ENCODE measurements around the gene SPTSSB.
A peak's percentile ranks its signal among the peaks of the same experiment; 100 is the strongest.

Gene SPTSSB, protein sequence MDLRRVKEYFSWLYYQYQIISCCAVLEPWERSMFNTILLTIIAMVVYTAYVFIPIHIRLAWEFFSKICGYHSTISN

DNA sequence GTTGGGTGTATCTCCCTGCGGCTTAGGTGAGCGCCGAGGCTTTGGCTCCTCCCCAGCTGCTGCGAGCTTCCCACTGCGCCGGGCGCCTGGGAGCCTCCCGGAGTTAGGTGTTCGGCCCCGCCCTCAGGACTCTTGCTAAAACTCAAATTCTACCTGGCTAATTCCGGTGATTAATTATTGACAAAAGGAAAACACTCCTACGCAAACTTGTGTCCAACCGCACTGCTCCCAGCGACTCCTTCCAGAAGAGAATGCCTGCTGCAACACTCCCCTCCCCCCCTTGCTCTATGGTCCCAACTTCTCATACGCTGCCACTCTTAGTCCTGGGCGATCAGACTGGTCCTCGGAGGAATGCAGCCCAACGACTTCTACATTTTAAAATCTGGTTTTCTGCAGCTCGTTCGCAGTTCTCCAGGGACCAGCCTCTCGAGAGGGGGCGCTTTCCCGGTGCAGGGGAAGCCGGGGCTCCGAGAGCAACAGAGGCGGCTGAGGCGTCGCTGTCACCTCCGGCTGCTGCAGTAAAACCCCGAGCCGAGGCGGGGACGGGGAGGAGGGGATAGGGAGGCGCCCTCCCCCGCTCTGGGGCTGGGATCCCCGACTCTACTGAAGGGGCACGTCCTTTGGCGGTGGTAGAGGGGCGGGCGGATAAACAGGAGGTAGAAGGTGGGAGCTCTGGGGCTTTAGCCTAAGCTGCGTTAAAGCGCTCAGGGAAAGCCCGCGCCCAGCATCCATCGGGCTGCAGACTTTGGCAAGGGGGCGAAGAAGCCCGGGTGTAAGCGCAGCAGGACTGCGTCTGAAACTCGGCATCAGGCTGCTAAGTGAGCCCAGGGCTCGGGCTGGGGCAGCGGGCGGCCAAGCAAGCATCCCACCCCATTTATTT, at the start of gene SPTSSB:
TSS of gene SPTSSB (minus strand) at position 77 of the 880 bp plus-strand sequence. CDS start 25,194 bp downstream, outside the sequence.
- POLR2A ChIA-PET (ENCODE audit: low non-redundant PET), result no interaction called here
- TF ChIP-seq, protein P1, sequence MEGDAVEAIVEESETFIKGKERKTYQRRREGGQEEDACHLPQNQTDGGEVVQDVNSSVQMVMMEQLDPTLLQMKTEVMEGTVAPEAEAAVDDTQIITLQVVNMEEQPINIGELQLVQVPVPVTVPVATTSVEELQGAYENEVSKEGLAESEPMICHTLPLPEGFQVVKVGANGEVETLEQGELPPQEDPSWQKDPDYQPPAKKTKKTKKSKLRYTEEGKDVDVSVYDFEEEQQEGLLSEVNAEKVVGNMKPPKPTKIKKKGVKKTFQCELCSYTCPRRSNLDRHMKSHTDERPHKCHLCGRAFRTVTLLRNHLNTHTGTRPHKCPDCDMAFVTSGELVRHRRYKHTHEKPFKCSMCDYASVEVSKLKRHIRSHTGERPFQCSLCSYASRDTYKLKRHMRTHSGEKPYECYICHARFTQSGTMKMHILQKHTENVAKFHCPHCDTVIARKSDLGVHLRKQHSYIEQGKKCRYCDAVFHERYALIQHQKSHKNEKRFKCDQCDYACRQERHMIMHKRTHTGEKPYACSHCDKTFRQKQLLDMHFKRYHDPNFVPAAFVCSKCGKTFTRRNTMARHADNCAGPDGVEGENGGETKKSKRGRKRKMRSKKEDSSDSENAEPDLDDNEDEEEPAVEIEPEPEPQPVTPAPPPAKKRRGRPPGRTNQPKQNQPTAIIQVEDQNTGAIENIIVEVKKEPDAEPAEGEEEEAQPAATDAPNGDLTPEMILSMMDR (conservative IDR thresholded peaks at IDR 0.05; ENCODE audit: low read depth), result no peak; the same call in 1 of the 2 replicates
- no peak within 1 kb of the TSS for H3K27ac ChIP-seq
- peak; percentile 57 for DNase-seq (ENCODE audit: low spot score)
- CTCF ChIA-PET, result interaction anchor here (0.6 to 0.7 kb wide), 2 partner anchors 9 to 100 kb away, joined by 3 to 4 read pairs; no protein-coding TSS in a partner anchor

DNA sequence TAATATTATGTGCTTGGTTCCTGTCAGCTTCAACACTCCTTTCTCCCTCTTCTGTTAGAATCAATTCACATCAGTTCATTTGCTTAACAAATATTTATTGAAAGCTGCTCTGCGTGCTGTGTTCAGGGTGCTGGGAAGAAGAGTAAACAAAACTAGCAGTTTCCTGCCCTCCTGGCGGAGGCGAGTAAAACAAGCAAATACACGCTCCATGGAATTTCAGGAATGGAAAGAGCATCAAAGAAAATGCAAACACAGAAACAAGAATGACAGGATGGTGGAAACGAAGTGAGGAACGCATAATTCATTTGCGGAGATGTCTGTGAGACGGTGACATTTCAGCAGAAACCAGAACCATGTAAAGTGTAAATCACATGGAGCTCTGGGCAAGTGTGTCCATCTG, 49.4 kb upstream of the SPTSSB start:
- POLR2A ChIA-PET (ENCODE audit: low non-redundant PET), result no interaction called here
- CTCF ChIA-PET, result interaction anchor here (0.6 to 1.1 kb wide), 3 partner anchors 12 to 932 kb away, joined by 4 read pairs; no protein-coding TSS in a partner anchor
- TF ChIP-seq, protein P1 (conservative IDR thresholded peaks at IDR 0.05; ENCODE audit: low read depth), result no peak
- H3K27ac ChIP-seq, result no peak overlapping the region
- peak; percentile 67 for DNase-seq (ENCODE audit: low spot score)

DNA sequence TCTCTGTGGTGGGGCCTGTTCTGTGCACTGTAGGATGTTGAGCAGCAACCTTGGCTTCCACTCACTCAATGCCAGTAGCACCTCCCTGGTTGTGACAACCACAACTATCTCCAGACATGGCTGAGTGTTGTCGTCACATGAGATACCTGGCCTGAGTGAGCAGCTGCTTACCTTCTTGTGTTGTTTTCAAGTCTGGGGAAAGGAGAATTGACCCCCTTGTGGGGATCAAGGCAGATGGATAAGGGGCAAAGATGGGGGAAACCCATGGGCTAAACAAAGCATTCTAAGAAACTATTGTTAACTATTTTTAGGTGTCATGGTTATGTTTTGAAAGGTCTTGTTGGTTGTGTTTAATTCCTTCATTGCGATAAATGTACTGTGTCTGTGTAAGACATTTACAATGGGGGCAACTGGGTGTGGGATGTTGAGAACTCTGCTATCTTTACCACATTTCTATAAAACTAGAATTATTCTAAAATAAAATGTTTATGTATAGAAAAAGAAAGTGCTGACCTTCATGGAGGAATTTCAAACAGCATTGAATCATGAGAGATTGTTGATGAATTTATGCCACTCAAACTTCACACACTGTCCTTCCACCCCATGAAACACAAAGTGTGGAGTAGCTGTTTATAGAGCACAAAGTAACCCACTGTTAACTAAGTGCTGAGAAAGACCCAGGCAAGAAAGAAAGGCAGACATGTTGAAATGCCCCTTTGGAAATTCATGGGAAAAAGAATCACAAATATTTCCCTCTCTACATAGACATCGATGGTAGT, 48.4 kb upstream of the SPTSSB start:
- CTCF ChIA-PET, result interaction anchor here (0.6 to 1.1 kb wide), 2 partner anchors 11 to 217 kb away, joined by 4 read pairs; no protein-coding TSS in a partner anchor
- POLR2A ChIA-PET (ENCODE audit: low non-redundant PET), result no interaction called here
- TF ChIP-seq, protein P1 (conservative IDR thresholded peaks at IDR 0.05; ENCODE audit: low read depth), result no peak
- H3K27ac ChIP-seq, result no peak overlapping the region
- DNase-seq (ENCODE audit: low spot score), result no peak

DNA sequence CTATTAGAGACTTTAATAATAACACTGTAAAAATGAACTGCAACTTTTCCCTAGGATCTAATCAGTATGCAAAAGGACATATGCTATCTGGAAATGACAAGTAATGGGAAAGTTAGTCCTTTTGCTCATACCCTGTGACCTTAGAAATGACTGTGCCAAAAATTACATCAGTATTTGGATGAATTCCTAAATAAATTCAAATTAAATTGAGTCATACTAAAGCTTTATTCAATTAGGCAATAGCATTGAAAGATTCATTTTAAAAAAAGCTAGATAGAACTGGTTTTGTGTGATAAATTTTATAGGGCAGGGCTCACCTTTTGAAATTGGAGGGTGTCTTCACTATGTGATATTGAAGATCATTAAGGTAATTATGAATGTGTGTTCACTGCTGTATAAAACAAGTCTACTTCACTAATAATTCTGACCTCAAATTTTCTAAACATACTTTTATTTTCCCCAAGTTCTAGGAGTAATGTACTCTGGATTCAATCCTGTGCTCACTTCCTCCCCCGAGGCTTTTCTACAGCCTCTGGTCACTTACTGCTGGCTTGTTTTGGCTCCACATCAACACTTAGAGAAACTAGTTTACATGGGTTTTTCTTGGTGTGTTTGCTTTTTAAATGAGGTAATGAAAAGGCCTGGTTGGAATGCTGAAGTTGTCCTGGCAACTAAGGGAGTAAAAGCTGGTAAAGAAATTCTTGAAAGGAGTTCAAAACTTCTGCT, 44.4 kb upstream of the SPTSSB start:
- ChIA-PET CTCF (interaction anchor here (0.6 to 0.7 kb wide), 3 partner anchors 58 to 542 kb away, joined by 3 read pairs; no protein-coding TSS in a partner anchor), POLR2A (ENCODE audit: low non-redundant PET) (no interaction called here)
- TF ChIP-seq, protein P1 (conservative IDR thresholded peaks at IDR 0.05; ENCODE audit: low read depth), result no peak
- peak; percentile 48 for DNase-seq (ENCODE audit: low spot score)
- peak overlapping the region; percentile 65 for H3K27ac ChIP-seq

DNA sequence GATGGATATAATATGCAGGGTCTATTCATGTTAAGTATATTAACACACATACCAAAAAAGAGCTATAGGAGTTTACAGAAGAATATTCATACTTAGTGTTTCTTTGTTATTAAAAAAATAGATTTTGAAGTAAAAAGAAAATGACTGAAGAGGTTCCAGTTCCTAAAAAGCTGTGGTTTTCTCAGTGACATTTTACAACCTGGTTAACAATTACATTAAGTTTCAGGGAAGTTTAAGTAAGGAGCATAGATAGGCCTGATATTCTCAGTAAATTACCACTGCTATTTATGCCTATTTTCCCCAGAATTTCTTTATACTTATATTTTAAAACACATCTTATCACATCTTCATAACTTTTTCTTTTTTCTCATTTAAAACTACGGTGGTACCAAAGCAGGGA, 43.6 kb upstream of the SPTSSB start:
- TF ChIP-seq, protein P1 (conservative IDR thresholded peaks at IDR 0.05; ENCODE audit: low read depth), result no peak
- ChIA-PET CTCF (interaction anchor here (0.6 kb wide), 1 partner anchor 60 kb away, joined by 3 read pairs; no protein-coding TSS in a partner anchor), POLR2A (ENCODE audit: low non-redundant PET) (no interaction called here)
- no peak overlapping the region for H3K27ac ChIP-seq
- DNase-seq (ENCODE audit: low spot score), result no peak

Measured in RWPE1 (cell line).